Pulmonary artery endothelial cell (primary cell): ENCODE results near the gene IL1A. TPM values are rescaled to one million over a fixed set of nuclear protein-coding genes. Genes with fewer than 3 reads are reported as not detected.

Experiments
- DNase-seq: peaks from one replicate; pipeline ENCODE4 v3.0.0-alpha.2; 2011; ENCODE audit warnings: low read depth, low spot score
- total RNA-seq: library from RNA; depleted of rRNA; stranded (reverse); fragments of >200 nt; gene quantifications from 2 replicates; pipeline ENCODE4 v1.2.3, GENCODE V29; 2014

Gene IL1A
- total RNA-seq, 1 donor from 2014 or later, result 0.73 TPM

GRCh38 chr2:112818094-112818902, 34.0 kb upstream of the IL1A start:
- no peak for DNase-seq

- no peak for DNase-seq
Observed at GRCh38 chr2:112817082-112817689, 32.9 kb upstream of the IL1A start.

GRCh38 chr2:112814278-112814677, 30.0 kb upstream of the IL1A start:
- no peak for DNase-seq

GRCh38 chr2:112813280-112813966, 29.1 kb upstream of the IL1A start:
- DNase-seq, result no peak

GRCh38 chr2:112812318-112813267, 28.3 kb upstream of the IL1A start:
- no peak for DNase-seq

- peak; percentile 99 for DNase-seq
Observed at GRCh38 chr2:112811841-112812306, 27.6 kb upstream of the IL1A start.

- DNase-seq, result no peak
Observed at GRCh38 chr2:112811276-112811831, 27.1 kb upstream of the IL1A start.

GRCh38 chr2:112809112-112809511, 24.8 kb upstream of the IL1A start:
- no peak for DNase-seq

- DNase-seq, result no peak
Observed at GRCh38 chr2:112807233-112807807, 23.0 kb upstream of the IL1A start.

- no peak for DNase-seq
Observed at GRCh38 chr2:112805542-112805941, 21.2 kb upstream of the IL1A start.

- DNase-seq, result no peak
Observed at GRCh38 chr2:112803691-112804521, 19.6 kb upstream of the IL1A start.

GRCh38 chr2:112800881-112801583, 16.7 kb upstream of the IL1A start:
- no peak for DNase-seq

- DNase-seq, result no peak
Observed at GRCh38 chr2:112798979-112799975, 15.0 kb upstream of the IL1A start.

- DNase-seq, result no peak
Observed at GRCh38 chr2:112796486-112796885, 12.2 kb upstream of the IL1A start.

- no peak for DNase-seq
Observed at GRCh38 chr2:112795774-112796173, 11.5 kb upstream of the IL1A start.

- DNase-seq, result no peak
Observed at GRCh38 chr2:112794841-112795240, 10.5 kb upstream of the IL1A start.

GRCh38 chr2:112794131-112794733, 9.9 kb upstream of the IL1A start:
- DNase-seq, result peak; percentile 32
